C4-2B (cell line): Measurements from ENCODE around the gene RALA.

Experiments used
- CTCF ChIP-seq: fragments of 450-650 bp; conservative IDR thresholded peaks from 2 replicates; pipeline ENCODE4 v1.5.1; 2017; ENCODE audit warnings: mild to moderate bottlenecking
- ZFX ChIP-seq: fragments of 450-650 bp; IDR thresholded peaks from 2 replicates; pipeline ENCODE4 v1.6.1; 2017

- TF ChIP-seq CTCF (no peak), ZFX (no peak)
These were observed 7.2 kb upstream of the RALA start for GRCh38 chr7:39616138-39616537.
